GM12878 (cell line): ENCODE data around the gene SPRYD7.

Experiments
- EP300 ChIP-seq, 2 experiments: fragments of 150-350 bp in 1 of 2; IDR thresholded peaks; 2 replicates each; pipeline ENCODE4 v1.6.1; 2011 to 2012; ENCODE audit warnings: low read depth in 2 of 2, low read length in 2 of 2, borderline replicate concordance in 1 of 2, improper control_type of control experiment in 1 of 2, inconsistent platforms in 1 of 2; ENCODE audit not compliant: control insufficient read depth in 1 of 2
- EZH2 ChIP-seq: IDR thresholded peaks from 2 replicates; pipeline ENCODE4 v1.6.1; 2012; ENCODE audit warnings: low read depth, mild to moderate bottlenecking, control low read depth, inconsistent platforms, low read length, borderline replicate concordance; ENCODE audit not compliant: control insufficient read depth
- GABPA ChIP-seq: IDR thresholded peaks from 2 replicates; pipeline ENCODE4 v1.6.1; 2014; ENCODE audit warnings: antibody characterized with exemption, low read depth, mild to moderate bottlenecking, inconsistent platforms
- MEF2B ChIP-seq: fragments of 450-650 bp; IDR thresholded peaks from 2 replicates; pipeline ENCODE4 v1.6.1; 2018; ENCODE audit warnings: mild to moderate bottlenecking, moderate library complexity; ENCODE audit not compliant: partially characterized antibody, poor library complexity, severe bottlenecking
- MXI1 ChIP-seq: fragments of 150-350 bp; IDR thresholded peaks from 2 replicates; pipeline ENCODE4 v1.6.1; 2011; ENCODE audit warnings: low read depth, mild to moderate bottlenecking, inconsistent platforms, low read length, improper control_type of control experiment
- RAD21 ChIP-seq: IDR thresholded peaks from 2 replicates; pipeline ENCODE4 v1.6.1; 2011; ENCODE audit warnings: mild to moderate bottlenecking, low read depth, low read length, moderate library complexity; ENCODE audit not compliant: insufficient read depth
- SMAD1 ChIP-seq: fragments of 450-650 bp; IDR thresholded peaks from 2 replicates; pipeline ENCODE4 v1.6.1; 2018; ENCODE audit warnings: mild to moderate bottlenecking, low read depth; ENCODE audit not compliant: partially characterized antibody
- ZNF622 ChIP-seq: fragments of 450-650 bp; IDR thresholded peaks from 2 replicates; pipeline ENCODE4 v1.6.1; 2017; ENCODE audit warnings: mild to moderate bottlenecking, inconsistent platforms
- TF ChIP-seq, protein P1 (sequence below): IDR thresholded peaks from 2 replicates; pipeline ENCODE4 v1.6.1; 2011; ENCODE audit warnings: low read depth, low read length, improper control_type of control experiment, borderline replicate concordance
- TF ChIP-seq, protein P2 (sequence below), 3 experiments: IDR thresholded peaks in 2 of 3; conservative IDR thresholded peaks in 1 of 3; 2 replicates each; pipeline ENCODE4 v1.5.1; 2011; ENCODE audit warnings: low read depth in 3 of 3, low read length in 3 of 3, mild to moderate bottlenecking in 3 of 3, control low read depth in 2 of 3, moderate library complexity in 2 of 3, inconsistent platforms in 1 of 3, mixed read lengths in 1 of 3; ENCODE audit not compliant: control insufficient read depth in 2 of 3, insufficient read depth in 1 of 3; ENCODE audit errors: extremely low read depth in 1 of 3

- TF ChIP-seq GABPA (no peak), EP300 (IDR thresholded peaks at IDR 0.05; ENCODE audit: borderline replicate concordance in 1 of 2, control insufficient read depth in 1 of 2, low read depth in 2 of 2, low read length in 2 of 2) (no peak), MEF2B (no peak), ZNF622 (no peak), MXI1 (no peak), EZH2 (no peak), SMAD1 (no peak), RAD21 (no peak)
- TF ChIP-seq, protein P1, sequence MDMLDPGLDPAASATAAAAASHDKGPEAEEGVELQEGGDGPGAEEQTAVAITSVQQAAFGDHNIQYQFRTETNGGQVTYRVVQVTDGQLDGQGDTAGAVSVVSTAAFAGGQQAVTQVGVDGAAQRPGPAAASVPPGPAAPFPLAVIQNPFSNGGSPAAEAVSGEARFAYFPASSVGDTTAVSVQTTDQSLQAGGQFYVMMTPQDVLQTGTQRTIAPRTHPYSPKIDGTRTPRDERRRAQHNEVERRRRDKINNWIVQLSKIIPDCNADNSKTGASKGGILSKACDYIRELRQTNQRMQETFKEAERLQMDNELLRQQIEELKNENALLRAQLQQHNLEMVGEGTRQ: no peak
- TF ChIP-seq, protein P2, sequence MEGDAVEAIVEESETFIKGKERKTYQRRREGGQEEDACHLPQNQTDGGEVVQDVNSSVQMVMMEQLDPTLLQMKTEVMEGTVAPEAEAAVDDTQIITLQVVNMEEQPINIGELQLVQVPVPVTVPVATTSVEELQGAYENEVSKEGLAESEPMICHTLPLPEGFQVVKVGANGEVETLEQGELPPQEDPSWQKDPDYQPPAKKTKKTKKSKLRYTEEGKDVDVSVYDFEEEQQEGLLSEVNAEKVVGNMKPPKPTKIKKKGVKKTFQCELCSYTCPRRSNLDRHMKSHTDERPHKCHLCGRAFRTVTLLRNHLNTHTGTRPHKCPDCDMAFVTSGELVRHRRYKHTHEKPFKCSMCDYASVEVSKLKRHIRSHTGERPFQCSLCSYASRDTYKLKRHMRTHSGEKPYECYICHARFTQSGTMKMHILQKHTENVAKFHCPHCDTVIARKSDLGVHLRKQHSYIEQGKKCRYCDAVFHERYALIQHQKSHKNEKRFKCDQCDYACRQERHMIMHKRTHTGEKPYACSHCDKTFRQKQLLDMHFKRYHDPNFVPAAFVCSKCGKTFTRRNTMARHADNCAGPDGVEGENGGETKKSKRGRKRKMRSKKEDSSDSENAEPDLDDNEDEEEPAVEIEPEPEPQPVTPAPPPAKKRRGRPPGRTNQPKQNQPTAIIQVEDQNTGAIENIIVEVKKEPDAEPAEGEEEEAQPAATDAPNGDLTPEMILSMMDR (IDR thresholded peaks at IDR 0.05 in 2 of 3, conservative IDR thresholded peaks at IDR 0.05 in 1 of 3; ENCODE audit: control insufficient read depth in 2 of 3, extremely low read depth in 1 of 3, insufficient read depth in 1 of 3, low read depth in 3 of 3, low read length in 3 of 3): no peak
Measured at GRCh38 chr13:49898792-49899191, 37.3 kb downstream of the SPRYD7 start.
